Endothelial cell of umbilical vein (primary cell): ENCODE data around the gene RFX6. TPM values are rescaled to one million over a fixed set of nuclear protein-coding genes. Genes with fewer than 3 reads are reported as not detected.

ENCODE experiments used
- BruUV-seq: library from RNA; stranded (reverse); fragments of 400-500 nt; replicated peaks from 2 replicates; lab custom pipeline; 2021; lab: Mats Ljungman, UMichigan
- CTCF ChIA-PET: fragments of 300-600, 350-600 bp; sonication (Branson Sonifier 250); formaldehyde crosslinking; loops from one replicate; lab custom pipeline; 2021; ENCODE audit warnings: antibody characterized with exemption, inconsistent platforms; lab: Charles Lee
- POLR2A ChIA-PET: fragments of 300-600, 350-600 bp; sonication (Branson Sonifier 250); formaldehyde crosslinking; loops from one replicate; lab custom pipeline; 2021; ENCODE audit warnings: antibody characterized with exemption, inconsistent platforms; lab: Charles Lee
- DNase-seq: peaks from one replicate; pipeline ENCODE4 v3.0.0-alpha.2; 2011; ENCODE audit warnings: low read depth, low spot score
- FAIRE-seq: peaks from 2 replicates; lab custom pipeline; 2011; peaks lifted over from hg19 to GRCh38; lab: Jason Lieb, UNC
- H2AFZ ChIP-seq: 2 replicates; pipeline ENCODE4 v1.6.0; 2012; ENCODE audit warnings: low read depth, low read length, control low read depth, inconsistent platforms
- H3K27ac ChIP-seq: 2 replicates; pipeline ENCODE4 v1.5.1; 2011; ENCODE audit warnings: low read depth, mild to moderate bottlenecking, control low read depth, low read length, moderate library complexity; ENCODE audit not compliant: insufficient read depth
- H3K27me3 ChIP-seq, 2 experiments: 2 replicates each; pipeline versions ENCODE4 v1.6.0 to v1.6.1; 2011; ENCODE audit warnings: low read length in 2 of 2, mixed read lengths in 1 of 2; ENCODE audit not compliant: control insufficient read depth in 2 of 2, insufficient read depth in 2 of 2
- H3K36me3 ChIP-seq, 2 experiments: 2 replicates in 1 of 2; 3 replicates in 1 of 2; pipeline ENCODE4 v1.5.1; 2011; ENCODE audit warnings: low read length in 2 of 2, mild to moderate bottlenecking in 1 of 2, moderate library complexity in 1 of 2; ENCODE audit not compliant: control insufficient read depth in 2 of 2, insufficient read depth in 2 of 2; ENCODE audit errors: extremely low read depth in 1 of 2
- H3K4me1 ChIP-seq: 3 replicates; pipeline ENCODE4 v1.5.1; 2011; ENCODE audit warnings: mild to moderate bottlenecking, low read length; ENCODE audit not compliant: control insufficient read depth, insufficient read depth; ENCODE audit errors: extremely low read depth
- H3K4me2 ChIP-seq: 2 replicates; pipeline ENCODE4 v1.6.1; 2011; ENCODE audit warnings: low read length, control low read depth, mixed read lengths; ENCODE audit not compliant: insufficient read depth
- H3K4me3 ChIP-seq, 3 experiments: fragments of 200-600 bp in 1 of 3; sonication (generic), shearing (Covaris generic) in 1 of 3; replicated peaks in 1 of 3; 2 replicates each; pipeline ENCODE4 v1.5.1; 2011 to 2016; ENCODE audit warnings: control low read depth in 3 of 3, low read length in 3 of 3, mild to moderate bottlenecking in 2 of 3, inconsistent platforms in 1 of 3, low read depth in 1 of 3, moderate library complexity in 1 of 3; ENCODE audit not compliant: insufficient read depth in 1 of 3
- H3K79me2 ChIP-seq: 2 replicates; pipeline ENCODE4 v1.6.0; 2012; ENCODE audit warnings: low read length, inconsistent platforms; ENCODE audit not compliant: control insufficient read depth, insufficient read depth
- H3K9ac ChIP-seq: replicated peaks from 2 replicates; pipeline ENCODE3; 2011; ENCODE audit warnings: low read length, control low read depth; ENCODE audit not compliant: insufficient read depth; ENCODE audit errors: extremely low read depth
- H3K9me1 ChIP-seq: replicated peaks from 3 replicates; pipeline ENCODE4 v1.6.0; 2011; ENCODE audit warnings: mild to moderate bottlenecking, low read length; ENCODE audit not compliant: control insufficient read depth, insufficient read depth; ENCODE audit errors: extremely low read depth
- H3K9me3 ChIP-seq: replicated peaks from 2 replicates; pipeline ENCODE4 v1.5.1; 2012; ENCODE audit warnings: low read length, inconsistent platforms; ENCODE audit not compliant: control insufficient read depth, insufficient read depth
- H4K20me1 ChIP-seq: replicated peaks from 2 replicates; pipeline ENCODE3; 2011; ENCODE audit warnings: mild to moderate bottlenecking, low read length; ENCODE audit not compliant: control insufficient read depth, insufficient read depth; ENCODE audit errors: extremely low read depth
- CTCF ChIP-seq, 2 donors: IDR thresholded peaks; 1 replicate in 1 of 2; 2 replicates in 1 of 2; pipeline ENCODE4 v1.5.1; 2011; ENCODE audit warnings: low read length in 2 of 2, mild to moderate bottlenecking in 2 of 2, moderate library complexity in 2 of 2, control low read depth in 1 of 2, inconsistent platforms in 1 of 2, low read depth in 1 of 2; ENCODE audit not compliant: insufficient read depth in 1 of 2; ENCODE audit errors: extremely low read depth in 1 of 2
- EZH2 ChIP-seq: IDR thresholded peaks from 2 replicates; pipeline ENCODE4 v1.6.1; 2012; ENCODE audit warnings: borderline replicate concordance, low read depth, mild to moderate bottlenecking, moderate library complexity, low read length, inconsistent platforms; ENCODE audit not compliant: severe bottlenecking
- FOS ChIP-seq: IDR thresholded peaks from 2 replicates; pipeline ENCODE4 v1.6.1; 2011; ENCODE audit warnings: mild to moderate bottlenecking, low read length, moderate library complexity, borderline replicate concordance; ENCODE audit not compliant: insufficient read depth
- GATA2 ChIP-seq: IDR thresholded peaks from 2 replicates; pipeline ENCODE4 v1.7.0; 2011; ENCODE audit warnings: low read depth, mild to moderate bottlenecking, moderate library complexity, mixed read lengths, low read length; ENCODE audit not compliant: insufficient read length, insufficient read depth
- JUN ChIP-seq: IDR thresholded peaks from 2 replicates; pipeline ENCODE4 v1.6.1; 2011; ENCODE audit warnings: borderline replicate concordance, low read depth; ENCODE audit not compliant: insufficient read length, insufficient read depth
- MAX ChIP-seq: IDR thresholded peaks from 2 replicates; pipeline ENCODE4 v1.6.1; 2011; ENCODE audit not compliant: insufficient read depth, insufficient read length
- MYC ChIP-seq: IDR thresholded peaks from one replicate; pipeline ENCODE4 v1.6.1; 2011; ENCODE audit warnings: mild to moderate bottlenecking, low read depth, low read length
- POLR2A ChIP-seq: IDR thresholded peaks from 2 replicates; pipeline ENCODE4 v1.6.1; 2012; ENCODE audit warnings: low read depth, mild to moderate bottlenecking, control low read depth, low read length
- POLR2AphosphoS5 ChIP-seq: IDR thresholded peaks from 2 replicates; pipeline ENCODE4 v1.6.1; 2012; ENCODE audit warnings: low read depth, mild to moderate bottlenecking, control low read depth, low read length, moderate library complexity; ENCODE audit not compliant: insufficient read depth
- dilution Hi-C: fragments of 300-500 bp; cut with MboI; formaldehyde crosslinking; loops from one replicate; pipeline ENCODE4 v1.15.0; 2019; ENCODE audit warnings: low sequenced_read_pairs; ENCODE audit not compliant: extremely low pct_ligation_motif_present
- intact Hi-C: fragments of 100-400 bp; cut with micrococcal nuclease; formaldehyde crosslinking; loops from one replicate; pipeline ENCODE4 v1.10.0; 2022
- polyA plus RNA-seq, 4 experiments: library from polyadenylated mRNA; depleted of rRNA in 3 of 4; stranded (reverse) in 3 of 4; unstranded in 1 of 4; fragments of >200 nt; gene quantifications; 2 replicates each; pipeline versions ENCODE4 v1.2.1 to v1.2.3, GENCODE V29; 2011 to 2012; ENCODE audit warnings: missing spikeins in 1 of 4
- total RNA-seq: library from RNA; stranded (reverse); gene quantifications from 2 replicates; pipeline ENCODE4 v1.2.3, GENCODE V29; 2021

RFX6 gene
- total and polyA plus RNA-seq, 2 donors (not counting 3 experiments of a cell fraction or from before 2014, with no cell fraction given) = not detected

GRCh38 chr6:116877743-116878142 is 701 bp downstream of the RFX6 start:
- Histone ChIP-seq H3K9ac (no peak overlapping the region), H3K79me2 (no peaks in the 10 kb centered on the region), H3K36me3 (no peaks in the 10 kb centered on the region), H3K27ac (no peak overlapping the region), H2AFZ (no peak overlapping the region), H3K4me2 (no peak overlapping the region), H4K20me1 (no peaks in the 10 kb centered on the region), H3K4me3 (no peak overlapping the region), H3K4me1 (no peaks in the 10 kb centered on the region), H3K9me3 (no peaks in the 10 kb centered on the region), H3K9me1 (no peaks in the 10 kb centered on the region), H3K27me3 (peaks cover 27 to 53% of the 10 kb centered on the region in 2 experiments)
- FAIRE-seq = no peak
- POLR2A ChIA-PET = no interaction called here
- intact Hi-C loops (no loop called here), dilution Hi-C loops (no loop called here)
- TF ChIP-seq CTCF (IDR thresholded peaks at IDR 0.05; ENCODE audit: extremely low read depth in 1 of 2, insufficient read depth in 1 of 2, low read depth in 1 of 2, low read length in 2 of 2) (no peak), EZH2 (peak; percentile 16)
- no peak for DNase-seq
- CTCF ChIA-PET = no interaction called here
- BruUV-seq = no TSS peak

GRCh38 chr6:116881236-116881635 is 4.2 kb downstream of the RFX6 start:
- no peaks in the 10 kb centered on the region for H3K9me1 ChIP-seq
- no peak overlapping the region for H3K27ac ChIP-seq
- intact Hi-C loops (no loop called here), dilution Hi-C loops (no loop called here)
- ChIA-PET POLR2A (no interaction called here), CTCF (interaction anchor here (0.7 to 1.9 kb wide), 3 partner anchors 39 to 88 kb away, joined by 3 to 17 read pairs (median 4); no protein-coding TSS in a partner anchor)
- H3K4me3 ChIP-seq = no peak overlapping the region
- FAIRE-seq (no peak), DNase-seq (no peak)
- no peak overlapping the region for H3K4me2 ChIP-seq
- H3K9ac ChIP-seq = no peak overlapping the region
- H4K20me1 ChIP-seq = no peaks in the 10 kb centered on the region
- H3K27me3 ChIP-seq = peaks cover 16 to 35% of the 10 kb centered on the region in 2 experiments
- no peak for TF ChIP-seq MAX
- no peak for TF ChIP-seq GATA2
- TF ChIP-seq CTCF (IDR thresholded peaks at IDR 0.05; ENCODE audit: extremely low read depth in 1 of 2, insufficient read depth in 1 of 2, low read depth in 1 of 2, low read length in 2 of 2) = no peak
- TF ChIP-seq POLR2A = no peak
- no peak for TF ChIP-seq EZH2
- TF ChIP-seq POLR2AphosphoS5 = no peak
- no peak for TF ChIP-seq FOS
- no peak for TF ChIP-seq JUN
- no peak for TF ChIP-seq MYC
- no peaks in the 10 kb centered on the region for H3K79me2 ChIP-seq
- no peaks in the 10 kb centered on the region for H3K9me3 ChIP-seq
- H2AFZ ChIP-seq = no peak overlapping the region
- no TSS peak for BruUV-seq
- no peaks in the 10 kb centered on the region for H3K36me3 ChIP-seq
- no peaks in the 10 kb centered on the region for H3K4me1 ChIP-seq
